Measurements from ENCODE around the gene LRRTM2. TPM values are rescaled to one million over a fixed set of nuclear protein-coding genes. Genes with fewer than 3 reads are reported as not detected.

The LRRTM2 gene
- polyA plus RNA-seq, 2 of the 4 experiments (the other 2 are of a cell fraction) = not detected

- TF ChIP-seq ZC3H11A (IDR thresholded peaks at IDR 0.05) (no peak), HOXA7 (CRISPR knock-in tag; IDR thresholded peaks at IDR 0.05) (no peak), RNF2 (IDR thresholded peaks at IDR 0.05; ENCODE audit: borderline replicate concordance, low read depth) (no peak), JUN (IDR thresholded peaks at IDR 0.05) (no peak), NR3C1 (IDR thresholded peaks at IDR 0.05) (no peak), REST (IDR thresholded peaks at IDR 0.05) (no peak), HEYL (CRISPR knock-in tag; IDR thresholded peaks at IDR 0.05) (no peak), ZSCAN20 (CRISPR knock-in tag; IDR thresholded peaks at IDR 0.05) (no peak), TFCP2L1 (CRISPR knock-in tag; IDR thresholded peaks at IDR 0.05) (no peak), NFE2L2 (conservative IDR thresholded peaks at IDR 0.05; ENCODE audit: low read length) (no peak), FOXS1 (CRISPR knock-in tag; IDR thresholded peaks at IDR 0.05) (no peak), SMC3 (IDR thresholded peaks at IDR 0.05) (no peak), RFX5 (IDR thresholded peaks at IDR 0.05) (no peak)
- TF ChIP-seq, protein P1, sequence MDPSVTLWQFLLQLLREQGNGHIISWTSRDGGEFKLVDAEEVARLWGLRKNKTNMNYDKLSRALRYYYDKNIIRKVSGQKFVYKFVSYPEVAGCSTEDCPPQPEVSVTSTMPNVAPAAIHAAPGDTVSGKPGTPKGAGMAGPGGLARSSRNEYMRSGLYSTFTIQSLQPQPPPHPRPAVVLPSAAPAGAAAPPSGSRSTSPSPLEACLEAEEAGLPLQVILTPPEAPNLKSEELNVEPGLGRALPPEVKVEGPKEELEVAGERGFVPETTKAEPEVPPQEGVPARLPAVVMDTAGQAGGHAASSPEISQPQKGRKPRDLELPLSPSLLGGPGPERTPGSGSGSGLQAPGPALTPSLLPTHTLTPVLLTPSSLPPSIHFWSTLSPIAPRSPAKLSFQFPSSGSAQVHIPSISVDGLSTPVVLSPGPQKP (IDR thresholded peaks at IDR 0.05; ENCODE audit: low read depth, low read length) = no peak
- H3K4me3 ChIP-seq = no peak overlapping the region
- H3K27ac ChIP-seq = no peak overlapping the region
- 94% methylated on average over 2 of the region's 2 CpGs for WGBS (ENCODE audit: missing lambda C conversion rate)
- no peak for FAIRE-seq
- H3K9me3 ChIP-seq = no peaks in the 10 kb centered on the region
- no peak for ATAC-seq
- no peak overlapping the region for H3K4me2 ChIP-seq
- no peaks in the 10 kb centered on the region for H3K4me1 ChIP-seq
- ChIA-PET POLR2A (no interaction called here), CTCF (interaction anchor here (0.6 to 2.1 kb wide), 4 partner anchors 8 to 513 kb away, joined by 3 to 11 read pairs (median 4); no protein-coding TSS in a partner anchor)
- DNase-seq (ENCODE audit: low read depth in 1 of 2, low spot score in 1 of 2) = no peak
Measured at GRCh38 chr5:138833080-138833479, 42.1 kb downstream of the LRRTM2 start.

DNA sequence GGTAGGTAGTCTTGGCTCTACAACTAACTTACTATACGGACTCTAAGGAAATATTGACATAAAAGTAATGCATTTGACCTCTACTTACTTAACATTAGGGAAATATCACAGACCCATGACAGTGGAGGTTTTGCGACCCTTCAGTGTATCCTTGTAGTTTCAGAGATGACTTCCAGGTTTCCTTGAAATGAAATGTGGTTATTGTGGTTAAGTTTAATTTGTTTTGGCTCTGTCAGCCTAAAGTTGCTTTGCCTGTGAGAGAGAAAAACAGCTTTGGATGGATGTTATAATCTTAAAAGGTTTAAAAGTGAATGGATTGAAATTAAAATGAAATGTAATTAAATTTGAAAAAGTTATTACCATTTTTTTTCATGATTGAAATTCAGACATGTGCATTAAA, 42.9 kb downstream of the LRRTM2 start:
- no peak for TF ChIP-seq JUNB (IDR thresholded peaks at IDR 0.05)
- no peak for TF ChIP-seq KDM1A (IDR thresholded peaks at IDR 0.05; ENCODE audit: low read depth)
- TF ChIP-seq ZSCAN20 (CRISPR knock-in tag; IDR thresholded peaks at IDR 0.05) = no peak
- TF ChIP-seq FOSB (CRISPR knock-in tag; IDR thresholded peaks at IDR 0.05) = no peak
- TF ChIP-seq POLR2A (IDR thresholded peaks at IDR 0.05; ENCODE audit: low read length) = no peak
- TF ChIP-seq POLR2AphosphoS2 (conservative IDR thresholded peaks at IDR 0.05; ENCODE audit: low read length) = no peak
- TF ChIP-seq TP53 (CRISPR knock-in tag; IDR thresholded peaks at IDR 0.05) = no peak
- TF ChIP-seq USF2 (IDR thresholded peaks at IDR 0.05) = no peak
- no peak for TF ChIP-seq NPAS2 (CRISPR knock-in tag; IDR thresholded peaks at IDR 0.05; ENCODE audit: borderline replicate concordance)
- no peak for TF ChIP-seq PBX3 (IDR thresholded peaks at IDR 0.05)
- TF ChIP-seq HOXB5 (CRISPR knock-in tag; IDR thresholded peaks at IDR 0.05) = no peak
- no peak for TF ChIP-seq CBX2 (IDR thresholded peaks at IDR 0.05; ENCODE audit: borderline replicate concordance, low read depth)
- TF ChIP-seq CHD4 (IDR thresholded peaks at IDR 0.05; ENCODE audit: borderline replicate concordance) = no peak
- no peak for TF ChIP-seq RARB (CRISPR knock-in tag; IDR thresholded peaks at IDR 0.05)
- TF ChIP-seq, protein P2, sequence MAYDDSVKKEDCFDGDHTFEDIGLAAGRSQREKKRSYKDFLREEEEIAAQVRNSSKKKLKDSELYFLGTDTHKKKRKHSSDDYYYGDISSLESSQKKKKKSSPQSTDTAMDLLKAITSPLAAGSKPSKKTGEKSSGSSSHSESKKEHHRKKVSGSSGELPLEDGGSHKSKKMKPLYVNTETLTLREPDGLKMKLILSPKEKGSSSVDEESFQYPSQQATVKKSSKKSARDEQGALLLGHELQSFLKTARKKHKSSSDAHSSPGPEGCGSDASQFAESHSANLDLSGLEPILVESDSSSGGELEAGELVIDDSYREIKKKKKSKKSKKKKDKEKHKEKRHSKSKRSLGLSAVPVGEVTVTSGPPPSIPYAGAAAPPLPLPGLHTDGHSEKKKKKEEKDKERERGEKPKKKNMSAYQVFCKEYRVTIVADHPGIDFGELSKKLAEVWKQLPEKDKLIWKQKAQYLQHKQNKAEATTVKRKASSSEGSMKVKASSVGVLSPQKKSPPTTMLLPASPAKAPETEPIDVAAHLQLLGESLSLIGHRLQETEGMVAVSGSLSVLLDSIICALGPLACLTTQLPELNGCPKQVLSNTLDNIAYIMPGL (CRISPR knock-in tag; IDR thresholded peaks at IDR 0.05; ENCODE audit: borderline replicate concordance) = no peak
- no peak for TF ChIP-seq ZC3H11A (IDR thresholded peaks at IDR 0.05)
- no peak for TF ChIP-seq HES2 (IDR thresholded peaks at IDR 0.05)
- TF ChIP-seq NR3C1 (IDR thresholded peaks at IDR 0.05) = no peak
- 82% methylated on average over 2 of the region's 2 CpGs for WGBS (ENCODE audit: missing lambda C conversion rate)
- Histone ChIP-seq H3K4me3 (no peak overlapping the region), H3K4me2 (no peak overlapping the region), H3K27ac (no peak overlapping the region), H3K4me1 (no peaks in the 10 kb centered on the region), H3K9me3 (no peaks in the 10 kb centered on the region)
- ATAC-seq (no peak), FAIRE-seq (no peak), DNase-seq (ENCODE audit: low read depth in 1 of 2, low spot score in 1 of 2) (no peak)
- CTCF ChIA-PET = interaction anchor here (1.2 to 1.8 kb wide), 2 partner anchors 11 to 13 kb away, joined by 3 to 5 read pairs; no protein-coding TSS in a partner anchor
- POLR2A ChIA-PET = no interaction called here
